Measurements from ENCODE around the gene CHIA. TPM values are rescaled to one million over a fixed set of nuclear protein-coding genes. Genes with fewer than 3 reads are reported as not detected.

Gene CHIA
- total RNA-seq, 2 donors from 2014 or later: not detected

GRCh38 chr1:111302374-111302773 lies 11.7 kb downstream of the CHIA start:
- Histone ChIP-seq H3K4me3 (no peak overlapping the region), H3K27ac (no peak overlapping the region), H3K9me3 (no peaks in the 10 kb centered on the region), H3K9ac (ENCODE audit: low read depth in 2 of 2, low read length in 2 of 2) (no peak overlapping the region), H3K27me3 (no peaks in the 10 kb centered on the region), H3K4me1 (no peaks in the 10 kb centered on the region), H3K36me3 (no peaks in the 10 kb centered on the region)
- intact Hi-C loops (cut with DNase I): no loop called here
- no peak for DNase-seq
- TF ChIP-seq CTCF (IDR thresholded peaks at IDR 0.05): no peak

GRCh38 chr1:111309690-111310089 lies 19.0 kb downstream of the CHIA start:
- no peak overlapping the region for H3K27ac ChIP-seq
- no peak overlapping the region for H3K4me3 ChIP-seq
- H3K36me3 ChIP-seq: no peaks in the 10 kb centered on the region
- H3K27me3 ChIP-seq: no peaks in the 10 kb centered on the region
- H3K9me3 ChIP-seq: no peaks in the 10 kb centered on the region
- intact Hi-C loops (cut with DNase I): no loop called here
- DNase-seq: no peak
- no peak for TF ChIP-seq CTCF (IDR thresholded peaks at IDR 0.05)
- no peaks in the 10 kb centered on the region for H3K4me1 ChIP-seq
- no peak overlapping the region for H3K9ac ChIP-seq (ENCODE audit: low read depth in 2 of 2, low read length in 2 of 2)

DNA sequence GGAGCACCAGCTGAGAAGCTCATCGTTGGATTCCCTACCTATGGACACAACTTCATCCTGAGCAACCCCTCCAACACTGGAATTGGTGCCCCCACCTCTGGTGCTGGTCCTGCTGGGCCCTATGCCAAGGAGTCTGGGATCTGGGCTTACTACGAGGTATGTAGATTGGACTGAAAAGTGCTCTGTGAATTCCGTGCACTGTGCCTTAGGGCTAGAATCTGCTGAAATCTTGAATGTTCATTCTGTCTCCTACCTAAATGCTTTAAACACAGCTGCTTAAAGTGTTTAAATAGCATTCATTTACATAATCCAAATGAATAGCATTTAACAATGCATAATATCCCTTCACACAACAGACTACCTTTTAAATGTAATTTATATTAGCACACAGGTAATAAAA lies 27.9 kb downstream of the CHIA start:
- no peak for TF ChIP-seq CTCF (IDR thresholded peaks at IDR 0.05)
- Histone ChIP-seq H3K36me3 (no peaks in the 10 kb centered on the region), H3K27ac (no peak overlapping the region), H3K4me1 (no peaks in the 10 kb centered on the region), H3K9me3 (no peaks in the 10 kb centered on the region), H3K27me3 (no peaks in the 10 kb centered on the region), H3K4me3 (no peak overlapping the region), H3K9ac (ENCODE audit: low read depth in 2 of 2, low read length in 2 of 2) (no peak overlapping the region)
- intact Hi-C loops (cut with DNase I): no loop called here
- no peak for DNase-seq

DNA sequence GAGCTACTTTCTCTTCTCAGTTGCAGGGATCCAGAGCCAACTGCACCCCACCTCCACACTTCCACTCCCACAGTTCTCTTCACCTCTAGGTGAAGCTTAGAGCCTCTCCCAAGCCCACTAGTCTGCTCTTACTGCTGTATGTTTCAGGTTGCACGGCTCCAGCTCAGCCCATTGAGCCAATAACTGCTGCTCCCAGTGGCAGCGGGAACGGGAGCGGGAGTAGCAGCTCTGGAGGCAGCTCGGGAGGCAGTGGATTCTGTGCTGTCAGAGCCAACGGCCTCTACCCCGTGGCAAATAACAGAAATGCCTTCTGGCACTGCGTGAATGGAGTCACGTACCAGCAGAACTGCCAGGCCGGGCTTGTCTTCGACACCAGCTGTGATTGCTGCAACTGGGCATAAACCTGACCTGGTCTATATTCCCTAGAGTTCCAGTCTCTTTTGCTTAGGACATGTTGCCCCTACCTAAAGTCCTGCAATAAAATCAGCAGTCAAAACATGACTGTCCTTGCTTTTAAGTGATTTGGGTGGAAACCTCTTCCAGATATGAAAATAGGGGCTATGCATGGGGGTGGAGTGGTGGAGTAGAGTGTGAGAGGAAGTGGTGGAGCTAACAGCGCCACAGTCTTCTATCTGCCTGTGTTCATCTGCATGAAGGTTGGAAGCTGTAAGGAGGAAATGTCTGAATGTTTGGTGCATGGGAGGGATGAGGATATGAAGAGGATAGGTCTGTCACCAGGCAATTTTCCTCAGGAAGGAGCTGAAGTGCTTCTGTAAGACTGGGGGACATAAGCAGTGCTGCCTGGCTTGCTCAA lies 29.6 kb downstream of the CHIA start:
- no peak for DNase-seq
- H3K27ac ChIP-seq: no peak overlapping the region
- H3K4me1 ChIP-seq: no peaks in the 10 kb centered on the region
- no peak overlapping the region for H3K4me3 ChIP-seq
- TF ChIP-seq CTCF (IDR thresholded peaks at IDR 0.05): no peak
- no peaks in the 10 kb centered on the region for H3K27me3 ChIP-seq
- H3K36me3 ChIP-seq: no peaks in the 10 kb centered on the region
- no peak overlapping the region for H3K9ac ChIP-seq (ENCODE audit: low read depth in 2 of 2, low read length in 2 of 2)
- H3K9me3 ChIP-seq: no peaks in the 10 kb centered on the region
- intact Hi-C loops (cut with DNase I): no loop called here

DNA sequence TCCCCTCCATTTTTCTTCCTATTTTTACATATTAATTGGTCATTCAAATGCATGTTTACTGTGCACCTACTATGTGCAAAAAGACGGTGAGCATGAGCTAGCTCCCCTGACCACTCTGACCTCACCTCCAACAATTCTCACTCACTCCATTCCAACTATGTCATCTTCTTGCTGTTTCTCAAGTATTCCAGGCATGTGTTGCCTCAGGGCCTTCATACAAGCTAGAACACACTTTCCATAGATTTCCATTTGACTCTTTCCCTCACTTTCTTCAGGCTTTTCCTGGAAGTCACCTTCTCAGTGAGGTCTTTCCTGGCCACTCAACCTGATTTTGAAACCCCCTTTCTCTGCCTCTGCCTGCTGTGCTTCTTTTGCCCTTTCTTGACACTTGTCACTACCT lies 32.6 kb downstream of the CHIA start:
- Histone ChIP-seq H3K4me1 (no peaks in the 10 kb centered on the region), H3K9me3 (no peaks in the 10 kb centered on the region), H3K36me3 (no peaks in the 10 kb centered on the region), H3K9ac (ENCODE audit: low read depth in 2 of 2, low read length in 2 of 2) (no peak overlapping the region), H3K27ac (no peak overlapping the region), H3K4me3 (no peak overlapping the region), H3K27me3 (no peaks in the 10 kb centered on the region)
- DNase-seq: no peak
- TF ChIP-seq CTCF (IDR thresholded peaks at IDR 0.05): no peak
- intact Hi-C loops (cut with DNase I): no loop called here
